Nephron (organoid): ENCODE measurements around the gene CTAGE1.
A peak's percentile ranks its signal among the peaks of the same experiment; 100 is the strongest.

Experiments used
- H3K27ac Mint-ChIP-seq, 3 experiments: 2 replicates each; pipeline ENCODE4 v1.8.0; 2020; ENCODE audit warnings: mixed read lengths in 3 of 3, mild to moderate bottlenecking in 2 of 3, moderate library complexity in 1 of 3
- H3K27me3 Mint-ChIP-seq: 2 replicates; pipeline ENCODE4 v1.8.0; 2021; ENCODE audit warnings: low read depth, mild to moderate bottlenecking, moderate library complexity, mixed read lengths
- H3K36me3 Mint-ChIP-seq: 2 replicates; pipeline ENCODE4 v1.8.0; 2020; ENCODE audit warnings: low read depth, mixed read lengths
- H3K4me1 Mint-ChIP-seq: 2 replicates; pipeline ENCODE4 v1.8.0; 2020; ENCODE audit warnings: mixed read lengths
- H3K4me3 Mint-ChIP-seq, 3 experiments: 2 replicates each; pipeline ENCODE4 v1.8.0; 2020; ENCODE audit warnings: mild to moderate bottlenecking in 3 of 3, mixed read lengths in 3 of 3, moderate library complexity in 2 of 3
- H3K9me3 Mint-ChIP-seq: 2 replicates; pipeline ENCODE4 v1.8.0; 2020; ENCODE audit warnings: mixed read lengths
- CTCF ChIP-seq, 3 experiments: fragments of 200-600 bp; sonication (generic); IDR thresholded peaks; one replicate each; pipeline ENCODE4 v1.5.0; 2021; ENCODE audit warnings: antibody characterized with exemption in 3 of 3; ENCODE audit not compliant: unreplicated experiment in 3 of 3

CTAGE1 gene

GRCh38 chr18:22457524-22457923 lies 39.8 kb upstream of the CTAGE1 start:
- no peaks in the 10 kb centered on the region for H3K36me3 Mint-ChIP-seq
- H3K27ac Mint-ChIP-seq, result peak overlapping the region in 1 of 3 experiments; percentile 30
- peaks cover 3% of the 10 kb centered on the region for H3K27me3 Mint-ChIP-seq
- H3K9me3 Mint-ChIP-seq, result peaks cover 3% of the 10 kb centered on the region
- peaks cover 35% of the 10 kb centered on the region for H3K4me1 Mint-ChIP-seq
- TF ChIP-seq CTCF (IDR thresholded peaks at IDR 0.05; ENCODE audit: unreplicated experiment in 3 of 3), result no peak
- H3K4me3 Mint-ChIP-seq, result no peak overlapping the region

DNA sequence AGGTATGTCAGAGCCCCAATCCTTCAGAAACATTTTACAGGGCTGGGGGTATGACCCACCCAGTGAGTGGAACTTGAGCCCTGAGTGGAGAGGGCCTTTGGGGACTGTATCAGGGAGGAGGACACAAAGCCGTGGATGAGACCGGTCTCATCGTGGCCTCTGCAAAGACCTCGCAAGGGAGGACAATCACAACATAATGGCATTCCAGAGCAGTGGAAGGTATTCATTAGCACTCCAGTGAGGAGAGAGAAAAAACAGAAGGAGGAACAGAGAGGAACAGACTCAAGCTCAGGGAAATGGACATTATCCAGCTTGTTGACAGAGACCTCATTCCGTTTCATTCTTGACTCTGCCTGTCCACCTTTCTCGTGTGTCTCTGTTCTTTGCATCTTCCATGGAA lies 38.8 kb upstream of the CTAGE1 start:
- Mint-ChIP-seq H3K36me3 (no peaks in the 10 kb centered on the region), H3K27me3 (peaks cover 3% of the 10 kb centered on the region), H3K4me3 (peak overlapping the region in 2 of 3 experiments; percentile 11 to 24), H3K9me3 (peaks cover 4% of the 10 kb centered on the region), H3K4me1 (peaks cover 36% of the 10 kb centered on the region), H3K27ac (peak overlapping the region; percentile 10 to 52 (median 29))
- TF ChIP-seq CTCF (IDR thresholded peaks at IDR 0.05; ENCODE audit: unreplicated experiment in 3 of 3), result no peak

GRCh38 chr18:22456116-22456480 lies 38.4 kb upstream of the CTAGE1 start:
- Mint-ChIP-seq H3K9me3 (peaks cover 9% of the 10 kb centered on the region), H3K36me3 (no peaks in the 10 kb centered on the region)
- no peak for TF ChIP-seq CTCF (IDR thresholded peaks at IDR 0.05; ENCODE audit: unreplicated experiment in 3 of 3)

DNA sequence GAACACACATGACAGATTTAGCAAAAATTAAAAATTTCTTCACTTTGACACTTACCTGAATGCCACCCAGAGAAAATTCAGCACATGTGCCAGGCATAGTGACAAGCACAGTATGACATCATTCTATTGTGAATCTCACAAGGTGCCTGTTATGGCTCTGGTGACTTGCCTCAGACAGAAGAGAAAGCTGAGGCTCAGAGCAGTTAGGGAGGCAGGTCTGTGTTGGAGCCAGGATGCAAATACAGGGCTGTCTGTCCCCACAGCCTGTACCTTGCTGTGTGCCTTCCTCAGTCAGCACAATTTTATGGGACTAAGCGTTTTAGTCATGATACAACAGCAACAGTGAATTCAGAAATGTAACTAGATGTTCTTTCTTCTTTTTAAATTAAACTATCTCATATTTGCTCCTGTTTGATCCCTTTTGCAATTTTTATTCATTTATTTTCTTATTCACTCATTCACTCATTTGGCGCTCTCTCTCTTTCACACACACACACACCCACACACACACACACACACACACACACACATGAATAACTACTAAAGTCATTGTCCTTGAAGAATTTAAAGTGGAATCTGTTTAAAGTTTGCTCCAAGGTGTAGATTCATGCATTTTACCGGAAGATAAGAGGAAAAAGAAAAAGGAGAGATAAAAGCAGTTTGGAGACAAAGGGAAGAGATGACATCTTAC lies 37.9 kb upstream of the CTAGE1 start:
- Mint-ChIP-seq H3K27me3 (peaks cover 3% of the 10 kb centered on the region), H3K4me3 (no peak overlapping the region), H3K36me3 (no peaks in the 10 kb centered on the region), H3K27ac (peak overlapping the region in 2 of 3 experiments; percentile 23 to 73), H3K9me3 (peaks cover 13% of the 10 kb centered on the region), H3K4me1 (peaks cover 36% of the 10 kb centered on the region)
- TF ChIP-seq CTCF (IDR thresholded peaks at IDR 0.05; ENCODE audit: unreplicated experiment in 3 of 3), result no peak

More at GRCh38 chr18:22456116-22456480, 38.4 kb upstream of the CTAGE1 start:
- peaks cover 3% of the 10 kb centered on the region for H3K27me3 Mint-ChIP-seq
- peaks cover 36% of the 10 kb centered on the region for H3K4me1 Mint-ChIP-seq
- H3K27ac Mint-ChIP-seq, result peak overlapping the region; percentile 10 to 52 (median 29)
- peak overlapping the region in 1 of 3 experiments; percentile 24 for H3K4me3 Mint-ChIP-seq

- H3K4me3 Mint-ChIP-seq, result no peak overlapping the region
- H3K27me3 Mint-ChIP-seq, result peaks cover 3% of the 10 kb centered on the region
- H3K27ac Mint-ChIP-seq, result peak overlapping the region in 1 of 3 experiments; percentile 11
- peaks cover 32% of the 10 kb centered on the region for H3K9me3 Mint-ChIP-seq
- peaks cover 5% of the 10 kb centered on the region for H3K36me3 Mint-ChIP-seq
- TF ChIP-seq CTCF (IDR thresholded peaks at IDR 0.05; ENCODE audit: unreplicated experiment in 3 of 3), result no peak
- peaks cover 36% of the 10 kb centered on the region for H3K4me1 Mint-ChIP-seq
These were observed 35.6 kb upstream of the CTAGE1 start for GRCh38 chr18:22453315-22453714.

DNA sequence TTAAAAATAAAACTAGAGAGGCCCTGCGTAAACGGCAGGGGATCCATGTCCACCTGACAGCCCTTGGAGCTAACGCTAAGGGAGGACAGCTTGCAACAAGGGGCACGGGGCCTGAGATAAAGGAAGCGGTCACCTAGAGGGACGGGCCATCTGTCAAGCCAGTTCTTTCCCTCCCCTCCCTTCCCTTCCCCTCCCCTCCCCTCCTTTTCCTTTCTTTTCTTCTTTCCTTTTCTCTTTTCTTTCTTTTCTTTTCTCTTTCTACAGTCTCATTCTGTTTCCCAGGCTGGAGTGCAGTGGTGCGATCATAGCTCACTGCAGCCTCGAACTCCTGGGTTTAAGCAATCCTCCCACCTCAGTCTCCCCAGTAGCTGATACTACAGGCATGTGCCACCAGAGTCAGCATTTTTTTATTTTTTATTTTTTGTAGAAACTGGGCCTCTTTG lies 34.5 kb upstream of the CTAGE1 start:
- Mint-ChIP-seq H3K27ac (no peak overlapping the region), H3K36me3 (peaks cover 5% of the 10 kb centered on the region), H3K27me3 (peaks cover 3% of the 10 kb centered on the region), H3K4me3 (no peak overlapping the region), H3K4me1 (peaks cover 35% of the 10 kb centered on the region), H3K9me3 (peaks cover 32% of the 10 kb centered on the region)
- TF ChIP-seq CTCF (IDR thresholded peaks at IDR 0.05; ENCODE audit: unreplicated experiment in 3 of 3), result no peak
